GM21515 (cell line): ENCODE measurements around the gene PTPRD.

Source experiments
- ATAC-seq: cut with Tn5 transposase; IDR thresholded peaks from one replicate; pipeline ENCODE4 v1.9.1; 2021; ENCODE audit not compliant: unreplicated experiment

PTPRD gene

GRCh38 chr9:8677741-8678140 is 1935.1 kb downstream of the PTPRD start:
- ATAC-seq: no peak

GRCh38 chr9:8674536-8674935 is 1938.3 kb downstream of the PTPRD start:
- no peak for ATAC-seq

GRCh38 chr9:8673830-8674229 is 1939.0 kb downstream of the PTPRD start:
- ATAC-seq: no peak

- no peak for ATAC-seq
Observed at GRCh38 chr9:8670751-8671150, 1942.1 kb downstream of the PTPRD start.

- ATAC-seq: no peak
Observed at GRCh38 chr9:8668751-8669150, 1944.1 kb downstream of the PTPRD start.

- no peak for ATAC-seq
Observed at GRCh38 chr9:8668231-8668630, 1944.6 kb downstream of the PTPRD start.

- ATAC-seq: no peak
Observed at GRCh38 chr9:8666060-8666459, 1946.7 kb downstream of the PTPRD start.

GRCh38 chr9:8660383-8660782 is 1952.4 kb downstream of the PTPRD start:
- no peak for ATAC-seq

- no peak for ATAC-seq
Observed at GRCh38 chr9:8659108-8659507, 1953.7 kb downstream of the PTPRD start.

- no peak for ATAC-seq
Observed at GRCh38 chr9:8655071-8655470, 1957.7 kb downstream of the PTPRD start.

- no peak for ATAC-seq
Observed at GRCh38 chr9:8653855-8654254, 1958.9 kb downstream of the PTPRD start.

GRCh38 chr9:8653111-8653510 is 1959.7 kb downstream of the PTPRD start:
- no peak for ATAC-seq

- no peak for ATAC-seq
Observed at GRCh38 chr9:8652255-8652654, 1960.5 kb downstream of the PTPRD start.

- ATAC-seq: no peak
Observed at GRCh38 chr9:8651846-8652215, 1961.0 kb downstream of the PTPRD start.

GRCh38 chr9:8651070-8651845 is 1961.5 kb downstream of the PTPRD start:
- no peak for ATAC-seq

- ATAC-seq: no peak
Observed at GRCh38 chr9:8649807-8650206, 1963.0 kb downstream of the PTPRD start.

GRCh38 chr9:8649160-8649559 is 1963.6 kb downstream of the PTPRD start:
- ATAC-seq: no peak

GRCh38 chr9:8648271-8648845 is 1964.4 kb downstream of the PTPRD start:
- ATAC-seq: no peak

GRCh38 chr9:8647824-8648223 is 1965.0 kb downstream of the PTPRD start:
- no peak for ATAC-seq

- no peak for ATAC-seq
Observed at GRCh38 chr9:8644571-8644970, 1968.2 kb downstream of the PTPRD start.

GRCh38 chr9:8643896-8644295 is 1968.9 kb downstream of the PTPRD start:
- ATAC-seq: no peak

- no peak for ATAC-seq
Observed at GRCh38 chr9:8643464-8643863, 1969.3 kb downstream of the PTPRD start.

- no peak for ATAC-seq
Observed at GRCh38 chr9:8640761-8641160, 1972.0 kb downstream of the PTPRD start.
